Amygdala (tissue), 56 donors: ENCODE measurements around the gene TBL1XR1.

Experiments used
- DNase-seq, 56 donors: peaks; one replicate each; lab custom pipeline; 2025; lab: John Stamatoyannopoulos, UW

The TBL1XR1 gene

DNA sequence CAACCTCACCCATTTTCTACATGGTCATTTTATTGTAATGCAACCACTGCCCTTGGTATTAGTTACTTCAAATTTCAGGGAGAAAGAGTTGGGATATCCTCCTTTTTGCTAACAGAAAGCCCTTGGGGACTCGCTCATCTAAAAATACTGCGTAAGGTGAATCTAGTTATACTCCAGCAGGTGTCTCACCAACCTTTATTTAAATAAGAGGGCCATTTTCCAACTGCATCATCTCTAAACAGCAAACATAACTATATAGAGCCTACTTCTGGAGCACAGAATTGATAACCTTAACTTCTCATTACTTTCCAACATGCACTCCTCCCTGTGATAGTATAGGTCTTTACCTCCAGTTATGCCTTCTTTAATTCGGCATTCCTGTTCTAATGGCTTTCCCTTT lies 77.5 kb downstream of the TBL1XR1 start:
- DNase-seq = no peak

GRCh38 chr3:177114253-177114652 lies 83.0 kb downstream of the TBL1XR1 start:
- DNase-seq = no peak

DNA sequence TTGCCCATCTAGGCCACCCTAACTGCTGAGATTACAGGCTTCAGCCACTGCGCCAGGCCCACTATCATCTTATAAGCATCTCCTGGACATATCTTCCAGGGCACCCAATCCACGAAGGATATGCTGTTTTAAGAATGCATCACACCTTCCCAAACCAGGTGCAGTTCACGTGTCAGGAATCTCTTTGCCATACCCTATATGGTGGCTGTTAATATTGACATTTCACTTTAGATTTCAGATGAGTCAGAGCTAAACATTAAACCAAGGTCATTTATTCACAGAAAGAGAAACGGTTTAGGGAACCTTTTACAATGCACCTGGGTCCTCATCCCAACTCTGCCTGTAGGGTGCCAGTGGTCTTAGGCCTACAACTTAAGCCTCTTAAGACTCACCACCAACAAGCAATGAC lies 85.7 kb downstream of the TBL1XR1 start:
- no peak for DNase-seq

DNA sequence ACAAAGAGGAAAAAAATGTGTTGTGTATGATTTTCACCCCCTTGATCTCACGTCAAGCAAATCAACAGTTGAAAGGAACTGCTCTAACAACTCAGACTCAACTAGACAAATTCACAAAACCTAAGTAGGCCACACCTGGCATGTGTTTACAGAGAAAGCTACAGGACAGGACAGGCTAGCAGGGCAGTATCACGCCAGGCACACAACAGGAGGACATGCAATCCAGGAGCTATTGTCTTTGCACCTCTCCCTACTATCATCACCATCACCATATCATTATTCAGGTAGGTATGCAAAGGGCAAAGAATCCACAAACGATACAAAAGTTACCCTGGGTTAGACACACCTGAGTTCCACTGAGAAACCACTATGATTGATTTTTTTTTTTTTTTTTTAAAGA lies 86.4 kb downstream of the TBL1XR1 start:
- no peak for DNase-seq

- no peak for DNase-seq
Measured at GRCh38 chr3:177110386-177110785, 86.9 kb downstream of the TBL1XR1 start.

GRCh38 chr3:177109688-177110330 lies 87.5 kb downstream of the TBL1XR1 start:
- no peak for DNase-seq

DNA sequence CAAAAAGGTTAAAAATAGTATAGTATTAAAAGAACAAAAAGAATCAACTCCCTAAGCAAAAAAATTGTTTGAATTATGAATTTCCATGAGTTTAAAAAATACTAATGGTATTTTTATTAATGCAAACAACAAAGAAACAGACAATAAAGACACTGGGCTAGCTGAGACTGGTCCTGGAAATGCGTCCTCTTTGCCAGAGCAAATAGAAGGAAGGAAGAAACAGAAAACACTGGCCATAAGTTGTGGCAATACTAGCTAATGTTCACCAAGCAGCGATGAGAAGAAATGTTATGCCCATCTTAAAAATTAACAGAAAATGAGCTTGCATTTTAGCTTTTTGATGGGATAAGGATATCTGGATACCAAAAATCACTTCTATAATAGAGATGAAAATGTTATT lies 88.6 kb downstream of the TBL1XR1 start:
- DNase-seq = no peak

DNA sequence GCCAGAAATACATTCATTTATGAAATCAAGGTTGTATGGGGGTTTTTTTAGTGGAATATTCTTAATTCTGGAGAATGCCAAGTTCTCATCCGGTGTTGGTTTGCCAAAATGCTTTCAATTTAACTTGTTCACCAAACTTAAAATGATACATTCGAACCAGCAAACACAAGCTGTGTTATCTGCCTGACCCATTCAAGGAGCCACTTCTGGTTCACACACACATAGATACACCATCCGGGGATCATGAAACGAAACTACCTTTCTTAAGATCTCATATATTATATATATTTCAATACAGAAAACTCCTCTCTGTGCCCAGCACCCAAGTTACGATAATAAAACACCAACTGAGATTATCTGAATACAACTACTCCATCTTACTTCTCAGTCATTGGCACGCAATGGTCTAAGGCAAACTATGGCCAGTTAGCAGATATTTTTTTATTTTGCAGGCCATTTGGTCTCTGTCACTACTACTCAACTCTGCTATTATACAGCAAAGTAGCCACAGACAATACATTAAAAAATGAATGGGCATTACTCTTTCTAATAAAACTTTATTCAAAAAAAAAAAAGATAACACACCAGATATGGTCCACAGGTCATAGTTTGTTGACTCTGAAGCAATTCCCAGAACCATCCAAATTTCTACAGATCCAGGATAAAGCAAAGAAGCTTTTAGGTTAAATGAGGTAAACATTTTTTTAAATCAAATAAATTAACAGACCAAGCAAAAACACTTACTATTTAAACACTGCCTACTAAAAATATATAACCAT lies 89.6 kb downstream of the TBL1XR1 start:
- no peak for DNase-seq

DNA sequence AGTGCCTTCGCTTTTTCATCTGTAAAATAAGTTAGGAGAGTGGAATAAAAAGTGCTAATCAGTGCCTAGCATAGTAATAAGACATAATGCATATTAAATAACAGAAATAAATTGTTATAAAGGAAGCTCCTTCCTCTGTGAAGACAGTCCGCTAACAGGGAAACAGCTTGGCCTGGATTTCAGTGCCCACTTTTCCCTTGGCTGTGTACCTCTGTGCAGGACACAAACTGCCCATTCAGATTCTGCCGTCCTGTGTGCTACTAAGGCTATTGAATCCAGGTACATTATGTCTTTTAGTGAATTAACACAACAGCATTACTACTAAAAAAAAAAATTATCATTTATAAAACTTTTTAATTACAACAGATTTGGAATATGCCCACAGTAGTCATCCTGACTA lies 90.7 kb downstream of the TBL1XR1 start:
- DNase-seq = no peak

GRCh38 chr3:177106184-177106583 lies 91.1 kb downstream of the TBL1XR1 start:
- no peak for DNase-seq

DNA sequence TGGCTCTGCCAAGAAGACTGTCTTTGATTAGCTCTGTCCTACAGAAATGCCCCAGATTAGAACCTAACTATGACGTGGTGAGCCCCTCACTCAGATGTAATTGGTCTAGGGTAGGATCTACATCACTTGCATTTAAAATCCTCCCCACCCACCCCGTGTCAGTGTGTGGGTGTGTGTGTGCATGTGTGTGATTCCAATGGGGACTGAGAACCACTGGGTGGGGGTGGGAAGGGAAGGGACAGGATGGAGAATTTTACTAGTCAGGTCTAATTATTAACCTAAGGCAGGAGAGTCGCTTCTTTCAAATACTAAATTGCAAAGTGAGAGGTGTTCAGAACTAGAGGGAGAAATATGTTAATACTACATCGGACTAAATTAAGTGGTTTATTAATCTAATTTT lies 91.7 kb downstream of the TBL1XR1 start:
- DNase-seq = no peak

DNA sequence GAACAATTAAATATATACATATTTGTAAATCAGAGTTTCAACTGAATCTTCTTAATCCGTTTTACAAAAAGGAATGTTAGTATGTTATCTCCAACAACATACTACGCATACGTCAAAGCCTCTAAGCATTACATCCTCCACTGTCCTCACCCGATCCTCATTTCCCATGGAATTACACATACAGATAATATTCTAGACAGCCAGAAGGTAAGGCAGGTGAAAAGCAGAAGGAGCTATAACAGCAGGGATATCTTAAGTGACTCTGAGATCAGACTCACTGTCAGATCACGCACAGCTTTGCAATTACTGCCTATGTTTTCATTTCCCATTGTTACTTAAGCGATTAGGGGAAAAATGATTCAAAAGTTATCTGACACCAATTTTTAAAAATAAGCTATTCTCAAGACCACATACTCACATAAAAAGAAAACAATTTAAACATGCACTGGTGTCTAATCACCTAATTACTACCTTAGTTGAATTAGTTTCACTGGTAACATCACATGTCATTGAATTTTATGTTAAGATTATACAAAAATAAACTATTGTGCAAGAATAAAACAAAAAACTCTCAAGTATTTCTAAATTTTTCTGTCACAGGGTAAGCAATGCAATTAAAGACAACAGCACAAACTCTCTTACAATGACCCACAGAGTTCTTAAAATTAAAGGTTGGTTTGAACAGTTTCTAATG lies 92.8 kb downstream of the TBL1XR1 start:
- no peak for DNase-seq

DNA sequence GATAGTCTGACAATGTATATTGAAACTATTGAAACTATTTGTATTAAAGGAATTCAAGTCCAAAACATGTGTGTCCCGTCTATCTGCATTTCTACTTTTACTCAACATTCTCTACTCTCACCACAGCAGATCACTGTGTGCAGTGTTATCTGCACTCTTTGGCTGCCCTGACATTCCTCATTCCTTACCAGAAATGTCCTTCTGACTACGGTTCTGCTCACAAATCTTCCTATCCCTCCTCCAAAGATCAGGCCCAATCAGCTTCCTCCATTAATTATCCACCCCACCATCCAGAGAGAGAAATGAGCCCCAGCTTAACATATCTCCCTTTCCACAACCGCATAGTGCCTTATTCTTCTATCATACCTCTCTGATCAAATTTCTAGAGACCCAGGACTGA lies 94.7 kb downstream of the TBL1XR1 start:
- DNase-seq = no peak

DNA sequence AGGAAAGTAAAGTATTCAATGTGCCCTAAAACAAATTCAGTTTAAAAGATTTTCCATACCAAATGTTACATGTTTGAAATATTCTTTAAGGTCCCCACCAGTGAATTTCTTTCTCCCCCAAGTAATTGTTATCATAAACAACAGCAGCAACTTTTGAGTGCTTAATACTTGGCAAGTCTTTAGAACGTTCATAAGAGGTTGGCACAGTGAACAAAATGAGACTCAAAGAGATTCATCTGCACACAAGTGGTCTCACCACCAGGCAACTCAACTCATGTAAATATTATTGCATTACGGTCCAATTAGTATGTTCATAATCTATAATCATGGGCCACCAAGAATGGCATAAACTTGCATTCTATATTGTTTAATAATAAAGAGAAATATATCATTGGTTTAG lies 98.7 kb downstream of the TBL1XR1 start:
- no peak for DNase-seq

DNA sequence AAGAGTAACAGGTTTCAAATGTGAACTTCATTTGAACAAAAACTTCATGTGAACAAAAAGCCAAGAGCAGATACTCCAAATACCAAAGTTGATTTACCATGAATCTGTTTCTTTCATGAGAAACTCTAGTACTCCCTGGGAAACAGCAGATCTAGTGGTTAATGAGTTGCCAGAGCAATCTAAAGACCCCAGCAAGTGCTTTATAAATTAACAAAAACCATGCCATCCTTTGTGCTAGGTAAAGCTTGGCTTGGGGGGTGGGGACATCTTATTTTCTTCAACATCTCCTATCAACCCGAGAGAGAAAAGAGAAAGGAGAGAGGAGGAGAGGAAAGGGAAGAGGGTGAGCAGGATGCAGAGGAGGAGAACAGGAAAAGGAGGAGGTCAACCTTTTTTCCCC lies 100.7 kb downstream of the TBL1XR1 start:
- no peak for DNase-seq

DNA sequence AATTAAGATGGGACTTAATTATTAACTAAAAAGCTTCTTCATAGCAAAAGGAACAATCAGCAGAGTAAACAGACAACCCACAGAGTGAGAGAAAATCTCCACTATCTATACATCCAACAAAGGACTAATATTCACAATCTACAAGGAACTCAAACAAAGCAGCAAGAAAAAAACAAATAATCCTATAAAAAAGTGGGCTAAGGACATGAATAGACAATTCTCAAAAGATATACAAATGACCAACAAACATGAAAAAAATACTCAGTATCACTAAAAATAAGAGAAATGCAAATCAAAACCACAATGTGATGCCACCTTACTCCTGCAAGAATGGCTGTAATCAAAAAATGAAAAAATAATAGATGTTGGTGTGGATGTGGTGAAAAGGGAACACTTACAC lies 103.3 kb downstream of the TBL1XR1 start:
- no peak for DNase-seq

DNA sequence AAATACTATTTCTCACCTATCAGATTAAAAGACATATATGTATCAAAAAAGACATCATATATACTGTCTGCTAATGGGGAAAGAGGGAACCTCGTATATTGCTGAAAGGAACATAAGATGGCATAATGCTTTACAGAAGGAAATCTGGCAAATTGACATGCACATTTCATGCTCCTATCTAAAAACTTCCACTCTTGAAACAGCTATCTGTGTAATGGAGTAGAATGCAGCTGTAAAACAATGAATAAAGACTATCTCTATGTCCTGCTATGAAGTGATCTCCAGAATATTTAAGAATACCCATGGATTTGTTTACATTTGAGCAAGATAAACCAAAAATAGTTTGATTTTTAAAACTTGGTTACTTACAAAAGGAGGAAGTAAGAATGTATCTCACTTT lies 107.4 kb downstream of the TBL1XR1 start:
- DNase-seq = no peak

- no peak for DNase-seq
Measured at GRCh38 chr3:177089110-177089509, 108.2 kb downstream of the TBL1XR1 start.

GRCh38 chr3:177085794-177086193 lies 111.5 kb downstream of the TBL1XR1 start:
- DNase-seq = no peak

DNA sequence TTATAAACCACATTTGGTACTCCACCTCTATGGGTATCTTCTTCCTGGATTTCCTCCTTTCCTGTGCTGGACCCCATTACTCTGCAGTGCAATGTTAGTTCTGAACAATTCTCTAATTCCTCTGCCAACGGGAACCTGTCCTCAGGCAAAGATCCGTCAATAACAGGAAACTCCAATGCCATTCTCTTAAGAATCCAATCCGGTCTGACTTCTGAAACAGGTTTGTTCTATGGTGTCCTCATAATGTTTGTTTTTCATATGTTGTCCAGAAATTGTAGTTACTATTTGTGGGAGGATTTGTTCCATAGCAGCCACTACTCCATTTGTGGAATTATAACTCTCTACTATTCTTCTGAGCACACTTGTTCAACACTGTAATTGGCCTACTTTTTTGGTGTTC lies 112.7 kb downstream of the TBL1XR1 start:
- DNase-seq = no peak

DNA sequence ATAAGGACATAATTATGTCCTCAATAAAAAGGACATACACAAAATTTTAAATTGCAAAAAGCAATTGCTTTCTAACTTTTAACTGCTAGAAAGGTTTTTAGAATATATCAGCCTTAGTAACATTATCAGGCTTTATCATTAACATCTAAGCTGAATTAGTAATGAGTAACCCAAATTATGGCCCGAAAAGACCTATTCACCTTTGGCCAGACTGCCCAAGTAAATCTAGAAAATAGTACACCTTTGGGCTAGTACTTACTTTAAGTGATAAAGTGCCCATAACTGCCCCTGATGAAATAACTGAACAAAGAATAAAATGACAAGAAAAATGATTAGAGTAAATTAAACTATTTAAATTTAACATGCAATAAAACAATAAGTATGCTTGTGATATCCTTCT lies 117.2 kb downstream of the TBL1XR1 start:
- DNase-seq = no peak

GRCh38 chr3:177079684-177080083 lies 117.6 kb downstream of the TBL1XR1 start:
- DNase-seq = no peak
